SK-N-SH (cell line): ENCODE data around the gene CACNA2D4. TPM values are rescaled to one million over a fixed set of nuclear protein-coding genes. Genes with fewer than 3 reads are reported as not detected.

Experiments
- CTCF ChIA-PET: fragments of 300-600, 350-600 bp; formaldehyde crosslinking; extraction: SDS; loops from one replicate; lab custom pipeline; 2021; lab: Yijun Ruan, JAX
- POLR2A ChIA-PET: fragments of 350-600 bp; sonication (Branson Sonifier 250); formaldehyde crosslinking; extraction: SDS; loops from one replicate; lab custom pipeline; 2020; ENCODE audit warnings: antibody characterized with exemption, inconsistent platforms; lab: Yijun Ruan, JAX
- DNase-seq: peaks from one replicate; pipeline ENCODE4 v3.0.0; 2012
- H2AFZ ChIP-seq: fragments of 200-600 bp; sonication (generic); 2 replicates; pipeline ENCODE4 v1.8.1; 2016; ENCODE audit warnings: antibody characterized with exemption, mild to moderate bottlenecking, low read depth
- H3F3A ChIP-seq: fragments of 200-600 bp; sonication (generic); replicated peaks from 2 replicates; pipeline ENCODE3; 2016; ENCODE audit warnings: antibody characterized with exemption, mild to moderate bottlenecking; ENCODE audit not compliant: insufficient read depth
- H3K27ac ChIP-seq, 2 experiments: fragments of 200-500 bp in 1 of 2; fragments of 200-600 bp in 1 of 2; sonication (Bioruptor generic) in 1 of 2; sonication (generic), shearing (Covaris generic) in 1 of 2; 2 replicates each; pipeline versions ENCODE4 v1.5.1 to v1.6.1; 2014 to 2016; ENCODE audit warnings: low read depth in 2 of 2, inconsistent platforms in 1 of 2, low read length in 1 of 2, mild to moderate bottlenecking in 1 of 2, mixed read lengths in 1 of 2
- H3K27me3 ChIP-seq: fragments of 200-600 bp; sonication (generic), shearing (Covaris generic); 2 replicates; pipeline ENCODE4 v1.6.1; 2016; ENCODE audit warnings: mixed run types; ENCODE audit not compliant: insufficient read depth
- H3K36me3 ChIP-seq, 2 experiments: fragments of 200-500 bp in 1 of 2; fragments of 200-600 bp in 1 of 2; sonication (Bioruptor generic) in 1 of 2; sonication (generic) in 1 of 2; replicated peaks in 1 of 2; 2 replicates each; pipeline versions ENCODE3 to v1.5.1; 2014 to 2016; ENCODE audit warnings: low read length in 1 of 2, mild to moderate bottlenecking in 1 of 2; ENCODE audit not compliant: insufficient read depth in 2 of 2, control insufficient read depth in 1 of 2
- H3K4me1 ChIP-seq, 2 experiments: fragments of 200-500 bp in 1 of 2; fragments of 200-600 bp in 1 of 2; sonication (Bioruptor generic) in 1 of 2; sonication (generic), shearing (Covaris generic) in 1 of 2; 2 replicates each; pipeline versions ENCODE4 v1.5.1 to v1.6.1; 2014 to 2016; ENCODE audit warnings: low read depth in 1 of 2, low read length in 1 of 2, mixed run types in 1 of 2; ENCODE audit not compliant: insufficient read depth in 2 of 2, control insufficient read depth in 1 of 2
- H3K4me2 ChIP-seq: fragments of 200-600 bp; sonication (generic), shearing (Covaris generic); 2 replicates; pipeline ENCODE4 v1.6.1; 2017; ENCODE audit warnings: mixed run types
- H3K4me3 ChIP-seq, 2 experiments: fragments of 200-500 bp in 1 of 2; fragments of 200-600 bp in 1 of 2; sonication (Bioruptor generic) in 1 of 2; sonication (generic), shearing (Covaris generic) in 1 of 2; 2 replicates each; pipeline versions ENCODE4 v1.5.1 to v1.8.1; 2014 to 2016; ENCODE audit warnings: low read depth in 2 of 2, inconsistent platforms in 1 of 2, low read length in 1 of 2, mild to moderate bottlenecking in 1 of 2, mixed read lengths in 1 of 2, moderate library complexity in 1 of 2
- H3K79me2 ChIP-seq: fragments of 200-600 bp; sonication (generic); 2 replicates; pipeline ENCODE4 v1.8.1; 2017; ENCODE audit warnings: mild to moderate bottlenecking; ENCODE audit not compliant: insufficient read depth
- H3K9ac ChIP-seq: fragments of 200-600 bp; sonication (generic); 2 replicates; pipeline ENCODE4 v1.6.1; 2017; ENCODE audit warnings: mixed run types
- H3K9me2 ChIP-seq: fragments of 200-600 bp; sonication (generic); 2 replicates; pipeline ENCODE4 v1.6.1; 2017; ENCODE audit warnings: mixed run types
- H3K9me3 ChIP-seq: fragments of 200-600 bp; sonication (generic); 2 replicates; pipeline ENCODE4 v1.6.1; 2017; ENCODE audit warnings: mixed run types, mild to moderate bottlenecking, moderate library complexity
- H4K20me1 ChIP-seq: fragments of 200-600 bp; sonication (generic); 2 replicates; pipeline ENCODE4 v1.6.1; 2017; ENCODE audit warnings: mild to moderate bottlenecking, mixed run types; ENCODE audit not compliant: insufficient read depth
- CHD2 ChIP-seq: fragments of 150-350 bp; IDR thresholded peaks from 2 replicates; pipeline ENCODE4 v1.6.1; 2018; ENCODE audit warnings: low read length; ENCODE audit not compliant: partially characterized antibody
- ELF1 ChIP-seq: IDR thresholded peaks from 2 replicates; pipeline ENCODE4 v1.4.0; 2012
- EP300 ChIP-seq, 2 experiments: IDR thresholded peaks; 2 replicates each; pipeline versions ENCODE4 v1.4.0 to v1.6.1; 2012; ENCODE audit warnings: borderline replicate concordance in 1 of 2, low read depth in 1 of 2, low read length in 1 of 2
- FOSL2 ChIP-seq: IDR thresholded peaks from 2 replicates; pipeline ENCODE4 v1.4.0; 2012; ENCODE audit warnings: low read depth, mild to moderate bottlenecking, moderate library complexity, borderline replicate concordance
- FOXJ3 ChIP-seq: sonication (generic); formaldehyde crosslinking; IDR thresholded peaks from 2 replicates; pipeline ENCODE4 v1.5.1; 2020; ENCODE audit warnings: mild to moderate bottlenecking, missing genetic modification reagents
- FOXM1 ChIP-seq: IDR thresholded peaks from 2 replicates; pipeline ENCODE4 v1.4.0; 2012; ENCODE audit warnings: low read depth, mild to moderate bottlenecking
- GABPA ChIP-seq: IDR thresholded peaks from 2 replicates; pipeline ENCODE4 v1.4.0; 2012; ENCODE audit warnings: low read depth, mild to moderate bottlenecking
- MEF2A ChIP-seq: IDR thresholded peaks from 2 replicates; pipeline ENCODE4 v1.4.0; 2012; ENCODE audit warnings: low read depth, borderline replicate concordance
- MXI1 ChIP-seq: IDR thresholded peaks from 2 replicates; pipeline ENCODE4 v1.6.1; 2012; ENCODE audit warnings: mild to moderate bottlenecking, low read depth, low read length, improper control_type of control experiment
- NFIC ChIP-seq: IDR thresholded peaks from 2 replicates; pipeline ENCODE4 v1.4.0; 2012; ENCODE audit warnings: borderline replicate concordance
- NRF1 ChIP-seq: IDR thresholded peaks from 2 replicates; pipeline ENCODE4 v1.6.1; 2012; ENCODE audit warnings: low read depth, mild to moderate bottlenecking, low read length
- POLR2AphosphoS5 ChIP-seq: IDR thresholded peaks from 2 replicates; pipeline ENCODE4 v1.6.1; 2012; ENCODE audit warnings: low read depth, low read length
- SIN3A ChIP-seq: IDR thresholded peaks from 2 replicates; pipeline ENCODE4 v1.6.1; 2012; ENCODE audit warnings: low read depth, mild to moderate bottlenecking, low read length, moderate library complexity, borderline replicate concordance
- SMC3 ChIP-seq: IDR thresholded peaks from 2 replicates; pipeline ENCODE4 v1.6.1; 2012; ENCODE audit warnings: low read depth, low read length, improper control_type of control experiment
- TAF1 ChIP-seq: IDR thresholded peaks from 2 replicates; pipeline ENCODE4 v1.6.1; 2012; ENCODE audit warnings: low read depth, mild to moderate bottlenecking, low read length, moderate library complexity, borderline replicate concordance
- TCF12 ChIP-seq: IDR thresholded peaks from 2 replicates; pipeline ENCODE4 v1.4.0; 2012
- WGBS: methylation state at CpG from one replicate; pipeline ENCODE4 v1.1.6; 2017; ENCODE audit warnings: low lambda C conversion rate; 5-methylcytosine and 5-hydroxymethylcytosine counted together
- polyA plus RNA-seq, 3 experiments: library from polyadenylated mRNA; depleted of rRNA; stranded (reverse); fragments of >200 nt; gene quantifications; 2 replicates each; pipeline ENCODE4 v1.2.3, GENCODE V29; 2012
- TF ChIP-seq, protein P1 (sequence below): IDR thresholded peaks from 2 replicates; pipeline ENCODE4 v1.4.0; 2012; ENCODE audit warnings: low read depth, borderline replicate concordance
- TF ChIP-seq, protein P2 (sequence below): fragments of 150-350 bp; IDR thresholded peaks from 2 replicates; pipeline ENCODE4 v1.6.1; 2017; ENCODE audit warnings: antibody characterized with exemption, low read length, low read depth, borderline replicate concordance

The CACNA2D4 gene
- polyA plus RNA-seq, 1 of the 3 experiments (the other 2 are of a cell fraction) = 0.02 TPM

DNA sequence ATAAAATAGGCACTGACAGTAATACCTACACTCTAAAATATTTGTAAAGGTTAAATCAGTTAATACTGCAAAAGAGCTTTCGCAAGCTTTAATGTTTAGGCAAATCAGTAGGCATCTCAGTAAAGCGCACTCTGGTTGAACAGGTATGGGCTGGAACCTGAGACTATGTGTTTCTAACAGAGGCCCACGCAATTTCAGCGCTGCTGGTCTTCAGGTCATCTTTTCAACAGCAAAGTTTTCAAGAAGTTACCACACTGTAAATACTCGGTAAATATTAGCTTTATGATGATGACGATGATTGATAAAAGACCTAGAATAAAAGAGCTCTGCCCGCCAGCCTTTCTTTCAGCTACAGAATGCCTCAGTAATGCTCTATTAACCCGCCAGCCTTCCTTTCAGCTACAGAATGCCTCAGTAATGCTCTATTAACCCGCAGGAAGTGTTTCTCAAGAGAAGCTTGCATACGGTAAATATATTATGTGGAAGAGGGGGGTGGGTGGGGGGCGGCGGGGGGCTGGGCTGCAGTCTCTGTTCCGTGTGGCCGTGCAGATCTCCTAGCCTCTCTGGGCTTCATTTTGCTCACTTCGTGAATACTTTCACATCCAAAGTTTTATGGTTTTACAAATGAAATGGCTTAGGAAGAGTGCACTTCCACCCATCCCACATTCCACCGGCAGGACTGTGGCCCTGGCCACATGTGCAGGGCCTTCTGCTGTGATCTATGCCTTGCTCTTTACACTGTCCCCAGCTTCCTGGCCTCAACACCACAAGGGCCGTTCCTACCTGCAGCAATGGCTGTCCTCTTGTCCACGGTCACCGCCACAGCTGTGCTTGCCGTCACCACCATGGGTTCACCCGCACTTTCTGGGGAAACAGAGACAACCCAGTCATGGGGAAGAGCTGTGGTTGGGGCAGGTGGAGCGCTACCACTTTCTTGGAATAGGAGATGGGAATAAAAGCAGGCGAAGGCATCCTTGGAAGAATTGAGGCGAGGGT, 78.2 kb downstream of the CACNA2D4 start:
- H3K9ac ChIP-seq = no peak overlapping the region
- H2AFZ ChIP-seq = no peak overlapping the region
- ChIA-PET POLR2A (no interaction called here), CTCF (interaction anchor here (0.9 to 4.5 kb wide), 7 partner anchors 40 to 187 kb away, joined by 3 to 35 read pairs (median 5); no protein-coding TSS in a partner anchor)
- no peaks in the 10 kb centered on the region for H3F3A ChIP-seq
- H3K27me3 ChIP-seq = peaks cover 9% of the 10 kb centered on the region
- no peak for TF ChIP-seq TCF12
- no peak for TF ChIP-seq SMC3
- TF ChIP-seq, protein P1, sequence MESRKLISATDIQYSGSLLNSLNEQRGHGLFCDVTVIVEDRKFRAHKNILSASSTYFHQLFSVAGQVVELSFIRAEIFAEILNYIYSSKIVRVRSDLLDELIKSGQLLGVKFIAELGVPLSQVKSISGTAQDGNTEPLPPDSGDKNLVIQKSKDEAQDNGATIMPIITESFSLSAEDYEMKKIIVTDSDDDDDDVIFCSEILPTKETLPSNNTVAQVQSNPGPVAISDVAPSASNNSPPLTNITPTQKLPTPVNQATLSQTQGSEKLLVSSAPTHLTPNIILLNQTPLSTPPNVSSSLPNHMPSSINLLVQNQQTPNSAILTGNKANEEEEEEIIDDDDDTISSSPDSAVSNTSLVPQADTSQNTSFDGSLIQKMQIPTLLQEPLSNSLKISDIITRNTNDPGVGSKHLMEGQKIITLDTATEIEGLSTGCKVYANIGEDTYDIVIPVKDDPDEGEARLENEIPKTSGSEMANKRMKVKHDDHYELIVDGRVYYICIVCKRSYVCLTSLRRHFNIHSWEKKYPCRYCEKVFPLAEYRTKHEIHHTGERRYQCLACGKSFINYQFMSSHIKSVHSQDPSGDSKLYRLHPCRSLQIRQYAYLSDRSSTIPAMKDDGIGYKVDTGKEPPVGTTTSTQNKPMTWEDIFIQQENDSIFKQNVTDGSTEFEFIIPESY = no peak
- TF ChIP-seq FOSL2 = no peak
- no peak for TF ChIP-seq NRF1
- TF ChIP-seq EP300 (IDR thresholded peaks at IDR 0.05; ENCODE audit: borderline replicate concordance in 1 of 2, low read depth in 1 of 2, low read length in 1 of 2) = no peak
- TF ChIP-seq FOXM1 = no peak
- no peak for TF ChIP-seq CHD2
- TF ChIP-seq SIN3A = no peak
- TF ChIP-seq MXI1 = no peak
- no peak for TF ChIP-seq MEF2A
- TF ChIP-seq POLR2AphosphoS5 = no peak
- H3K79me2 ChIP-seq = no peaks in the 10 kb centered on the region
- H3K36me3 ChIP-seq = no peaks in the 10 kb centered on the region
- H3K27ac ChIP-seq = no peak overlapping the region; a peak in 1 of 4 replicates
- no peak for DNase-seq
- no peaks in the 10 kb centered on the region for H3K9me3 ChIP-seq
- WGBS = 66% methylated on average over 24 of the region's 24 CpGs
- no peak overlapping the region for H3K4me3 ChIP-seq
- H3K9me2 ChIP-seq = no peaks in the 10 kb centered on the region
- H3K4me1 ChIP-seq = peaks cover 9 to 78% of the 10 kb centered on the region in 2 experiments; a peak in 3 of 4 replicates
- no peaks in the 10 kb centered on the region for H4K20me1 ChIP-seq
- H3K4me2 ChIP-seq = no peak overlapping the region

DNA sequence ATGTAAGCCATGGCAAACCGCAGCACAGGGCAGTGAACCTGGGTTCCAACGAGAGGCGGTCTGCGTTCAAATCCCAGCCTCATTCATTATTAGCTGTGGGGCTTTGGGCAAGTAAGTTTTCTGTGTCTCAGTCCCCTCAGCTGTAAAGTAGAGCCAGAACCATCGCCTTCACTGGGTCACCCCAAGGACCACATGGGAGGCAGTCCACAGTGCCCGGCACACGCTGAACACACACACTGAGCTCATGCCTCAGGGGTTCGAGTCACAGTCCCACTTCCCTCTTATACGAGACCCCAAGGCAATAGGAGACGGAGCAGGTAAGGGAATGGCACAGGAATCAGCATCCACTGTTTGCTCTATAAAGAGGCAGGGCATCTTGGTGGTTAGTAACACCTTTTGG, 79.0 kb downstream of the CACNA2D4 start:
- Histone ChIP-seq H3K27me3 (peaks cover 7% of the 10 kb centered on the region), H3K9me3 (no peaks in the 10 kb centered on the region), H3K4me1 (peaks cover 4 to 74% of the 10 kb centered on the region in 2 experiments; a peak in 3 of 4 replicates), H2AFZ (no peak overlapping the region), H3K36me3 (no peaks in the 10 kb centered on the region), H3F3A (no peaks in the 10 kb centered on the region), H3K79me2 (no peaks in the 10 kb centered on the region), H4K20me1 (no peaks in the 10 kb centered on the region), H3K27ac (peak overlapping the region in 1 of 2 experiments; percentile 98; a peak in 2 of 4 replicates), H3K9me2 (no peaks in the 10 kb centered on the region), H3K4me2 (no peak overlapping the region), H3K4me3 (no peak overlapping the region), H3K9ac (no peak overlapping the region)
- ChIA-PET POLR2A (no interaction called here), CTCF (interaction anchor here (0.8 to 4.5 kb wide), 8 partner anchors 10 to 186 kb away, joined by 3 to 35 read pairs (median 5); no protein-coding TSS in a partner anchor)
- DNase-seq = no peak
- no peak for TF ChIP-seq EP300 (IDR thresholded peaks at IDR 0.05; ENCODE audit: borderline replicate concordance in 1 of 2, low read depth in 1 of 2, low read length in 1 of 2)
- no peak for TF ChIP-seq MXI1
- TF ChIP-seq SIN3A = no peak
- TF ChIP-seq NRF1 = no peak
- no peak for TF ChIP-seq ELF1
- TF ChIP-seq TAF1 = no peak
- TF ChIP-seq, protein P2, sequence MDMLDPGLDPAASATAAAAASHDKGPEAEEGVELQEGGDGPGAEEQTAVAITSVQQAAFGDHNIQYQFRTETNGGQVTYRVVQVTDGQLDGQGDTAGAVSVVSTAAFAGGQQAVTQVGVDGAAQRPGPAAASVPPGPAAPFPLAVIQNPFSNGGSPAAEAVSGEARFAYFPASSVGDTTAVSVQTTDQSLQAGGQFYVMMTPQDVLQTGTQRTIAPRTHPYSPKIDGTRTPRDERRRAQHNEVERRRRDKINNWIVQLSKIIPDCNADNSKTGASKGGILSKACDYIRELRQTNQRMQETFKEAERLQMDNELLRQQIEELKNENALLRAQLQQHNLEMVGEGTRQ = no peak
- no peak for TF ChIP-seq FOXJ3
- TF ChIP-seq GABPA = no peak
- no peak for TF ChIP-seq SMC3
- TF ChIP-seq NFIC = no peak
- 83% methylated on average over 10 of the region's 10 CpGs for WGBS
